ENCODE results near the gene SLC2A2.

Gene SLC2A2

GRCh38 chr3:171023566-171023965, 3.0 kb downstream of the SLC2A2 start:
- Histone ChIP-seq H3K4me3 (ENCODE audit: low read length) (no peak overlapping the region), H3K36me3 (ENCODE audit: control insufficient read depth, insufficient read depth, low read length) (no peaks in the 10 kb centered on the region), H3K9me3 (ENCODE audit: control insufficient read depth, low read length) (no peaks in the 10 kb centered on the region), H3K9ac (ENCODE audit: low read length) (no peak overlapping the region), H3K4me1 (ENCODE audit: control insufficient read depth, insufficient read depth, low read length) (peaks cover 6% of the 10 kb centered on the region), H3K27me3 (ENCODE audit: control insufficient read depth, insufficient read depth, low read length) (no peaks in the 10 kb centered on the region)

GRCh38 chr3:171021377-171021776, 5.1 kb downstream of the SLC2A2 start:
- Histone ChIP-seq H3K9ac (ENCODE audit: low read length) (no peak overlapping the region), H3K27me3 (ENCODE audit: control insufficient read depth, insufficient read depth, low read length) (no peaks in the 10 kb centered on the region), H3K4me1 (ENCODE audit: control insufficient read depth, insufficient read depth, low read length) (peaks cover 6% of the 10 kb centered on the region), H3K9me3 (ENCODE audit: control insufficient read depth, low read length) (no peaks in the 10 kb centered on the region), H3K36me3 (ENCODE audit: control insufficient read depth, insufficient read depth, low read length) (no peaks in the 10 kb centered on the region), H3K4me3 (ENCODE audit: low read length) (no peak overlapping the region)

- Histone ChIP-seq H3K9ac (ENCODE audit: low read length) (no peak overlapping the region), H3K36me3 (ENCODE audit: control insufficient read depth, insufficient read depth, low read length) (no peaks in the 10 kb centered on the region), H3K9me3 (ENCODE audit: control insufficient read depth, low read length) (no peaks in the 10 kb centered on the region), H3K27me3 (ENCODE audit: control insufficient read depth, insufficient read depth, low read length) (no peaks in the 10 kb centered on the region), H3K4me3 (ENCODE audit: low read length) (no peak overlapping the region), H3K4me1 (ENCODE audit: control insufficient read depth, insufficient read depth, low read length) (no peaks in the 10 kb centered on the region)
Observed at GRCh38 chr3:171018156-171018935, 8.2 kb downstream of the SLC2A2 start.

- no peak overlapping the region for H3K9ac ChIP-seq (ENCODE audit: low read length)
- no peaks in the 10 kb centered on the region for H3K4me1 ChIP-seq (ENCODE audit: control insufficient read depth, insufficient read depth, low read length)
- no peaks in the 10 kb centered on the region for H3K9me3 ChIP-seq (ENCODE audit: control insufficient read depth, low read length)
- H3K36me3 ChIP-seq (ENCODE audit: control insufficient read depth, insufficient read depth, low read length) = no peaks in the 10 kb centered on the region
- H3K27me3 ChIP-seq (ENCODE audit: control insufficient read depth, insufficient read depth, low read length) = no peaks in the 10 kb centered on the region
- H3K4me3 ChIP-seq (ENCODE audit: low read length) = no peak overlapping the region
Observed at GRCh38 chr3:171013822-171014748, 12.4 kb downstream of the SLC2A2 start.

GRCh38 chr3:171011873-171012336, 14.6 kb downstream of the SLC2A2 start:
- no peaks in the 10 kb centered on the region for H3K4me1 ChIP-seq (ENCODE audit: control insufficient read depth, insufficient read depth, low read length)
- no peak overlapping the region for H3K9ac ChIP-seq (ENCODE audit: low read length)
- no peaks in the 10 kb centered on the region for H3K9me3 ChIP-seq (ENCODE audit: control insufficient read depth, low read length)
- H3K4me3 ChIP-seq (ENCODE audit: low read length) = no peak overlapping the region
- no peaks in the 10 kb centered on the region for H3K27me3 ChIP-seq (ENCODE audit: control insufficient read depth, insufficient read depth, low read length)
- H3K36me3 ChIP-seq (ENCODE audit: control insufficient read depth, insufficient read depth, low read length) = no peaks in the 10 kb centered on the region

- H3K4me3 ChIP-seq (ENCODE audit: low read length) = no peak overlapping the region
- no peak overlapping the region for H3K9ac ChIP-seq (ENCODE audit: low read length)
- H3K36me3 ChIP-seq (ENCODE audit: control insufficient read depth, insufficient read depth, low read length) = no peaks in the 10 kb centered on the region
- H3K4me1 ChIP-seq (ENCODE audit: control insufficient read depth, insufficient read depth, low read length) = no peaks in the 10 kb centered on the region
- no peaks in the 10 kb centered on the region for H3K9me3 ChIP-seq (ENCODE audit: control insufficient read depth, low read length)
- H3K27me3 ChIP-seq (ENCODE audit: control insufficient read depth, insufficient read depth, low read length) = no peaks in the 10 kb centered on the region
Observed at GRCh38 chr3:171011109-171011872, 15.2 kb downstream of the SLC2A2 start.

DNA sequence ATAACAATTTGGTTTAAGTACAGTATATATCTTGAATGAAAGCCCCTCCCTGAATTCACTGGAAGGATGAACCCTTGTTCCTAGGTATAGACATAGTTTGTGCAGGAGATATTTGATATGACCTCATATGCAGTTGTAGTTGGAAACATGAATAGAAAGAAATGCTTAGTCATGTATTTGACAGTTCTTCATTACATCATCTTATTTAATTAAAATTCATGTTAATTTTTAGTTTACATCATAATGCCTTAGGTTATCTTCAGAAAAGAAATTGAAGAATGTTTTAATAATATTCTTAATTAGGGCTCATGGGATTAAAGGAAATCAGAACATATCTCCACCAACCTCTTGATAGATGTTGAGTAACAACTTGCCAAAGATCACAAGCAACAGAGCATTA, 19.2 kb downstream of the SLC2A2 start:
- no peaks in the 10 kb centered on the region for H3K36me3 ChIP-seq (ENCODE audit: control insufficient read depth, insufficient read depth, low read length)

DNA sequence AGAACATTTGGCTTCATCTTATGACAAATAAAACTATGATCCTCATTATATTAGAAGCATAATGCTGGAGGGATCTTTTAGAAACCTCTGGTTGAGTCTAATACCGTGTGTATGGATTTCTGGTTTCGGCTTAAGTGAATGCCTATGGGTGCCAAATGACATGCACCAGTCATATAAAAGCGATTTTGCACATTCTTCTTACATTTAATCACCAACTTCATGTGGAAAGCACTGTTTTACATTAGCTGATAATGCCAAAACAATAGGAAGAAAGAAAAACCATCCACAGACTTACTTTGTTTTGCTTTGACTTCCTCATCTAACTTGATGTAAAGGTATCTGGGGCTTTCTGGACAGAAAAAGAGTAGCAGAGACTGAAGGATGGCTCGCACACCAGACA, 20.9 kb downstream of the SLC2A2 start:
- Histone ChIP-seq H3K4me3 (ENCODE audit: low read length) (no peak overlapping the region), H3K9ac (ENCODE audit: low read length) (no peak overlapping the region), H3K36me3 (ENCODE audit: control insufficient read depth, insufficient read depth, low read length) (no peaks in the 10 kb centered on the region), H3K9me3 (ENCODE audit: control insufficient read depth, low read length) (no peaks in the 10 kb centered on the region), H3K27me3 (ENCODE audit: control insufficient read depth, insufficient read depth, low read length) (no peaks in the 10 kb centered on the region), H3K4me1 (ENCODE audit: control insufficient read depth, insufficient read depth, low read length) (peaks cover 11% of the 10 kb centered on the region)

More for the DNA sequence above, 19.2 kb downstream of the SLC2A2 start:
- H3K27me3 ChIP-seq (ENCODE audit: control insufficient read depth, insufficient read depth, low read length) = no peaks in the 10 kb centered on the region
- no peaks in the 10 kb centered on the region for H3K9me3 ChIP-seq (ENCODE audit: control insufficient read depth, low read length)
- H3K9ac ChIP-seq (ENCODE audit: low read length) = no peak overlapping the region
- no peaks in the 10 kb centered on the region for H3K4me1 ChIP-seq (ENCODE audit: control insufficient read depth, insufficient read depth, low read length)
- no peak overlapping the region for H3K4me3 ChIP-seq (ENCODE audit: low read length)

DNA sequence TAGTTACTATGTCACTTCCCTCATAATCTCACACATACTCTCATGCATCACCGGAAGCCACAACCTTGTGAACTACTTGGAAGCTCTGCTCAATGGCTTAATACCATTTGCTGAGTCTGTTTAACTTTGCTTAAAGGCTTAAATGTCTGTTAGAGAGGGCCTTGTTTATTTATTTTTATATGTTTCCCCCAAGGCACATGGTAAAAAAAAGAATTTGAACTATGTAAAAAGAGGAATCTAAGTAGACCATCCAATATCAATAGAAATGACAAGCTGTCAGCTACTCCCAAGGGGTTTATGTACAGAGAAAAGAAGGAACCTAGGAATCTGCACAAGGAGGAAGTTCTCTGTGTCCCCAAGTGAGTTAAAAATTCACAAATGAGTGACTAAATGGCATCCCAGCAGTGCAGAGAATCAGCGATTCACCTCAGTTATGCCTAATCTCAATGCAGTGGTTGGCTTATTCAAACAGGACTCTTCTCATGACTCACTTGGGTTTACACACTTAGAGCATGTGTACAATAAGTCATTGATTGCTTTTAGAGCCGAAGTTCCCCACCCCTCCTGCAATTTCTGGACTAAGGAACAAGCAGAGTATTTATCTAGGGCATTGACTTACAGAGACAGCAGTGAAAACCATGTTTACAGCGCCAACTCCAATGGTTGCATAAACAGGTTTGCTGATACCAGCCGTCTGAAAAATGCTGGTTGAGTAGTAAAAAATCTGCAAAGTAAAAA, 24.4 kb downstream of the SLC2A2 start:
- no peaks in the 10 kb centered on the region for H3K9me3 ChIP-seq (ENCODE audit: control insufficient read depth, low read length)

GRCh38 chr3:171001250-171001893, 25.1 kb downstream of the SLC2A2 start:
- no peak overlapping the region for H3K4me3 ChIP-seq (ENCODE audit: low read length)
- H3K9ac ChIP-seq (ENCODE audit: low read length) = no peak overlapping the region
- no peaks in the 10 kb centered on the region for H3K36me3 ChIP-seq (ENCODE audit: control insufficient read depth, insufficient read depth, low read length)
- H3K4me1 ChIP-seq (ENCODE audit: control insufficient read depth, insufficient read depth, low read length) = peaks cover 32% of the 10 kb centered on the region
- no peaks in the 10 kb centered on the region for H3K27me3 ChIP-seq (ENCODE audit: control insufficient read depth, insufficient read depth, low read length)
- H3K9me3 ChIP-seq (ENCODE audit: control insufficient read depth, low read length) = no peaks in the 10 kb centered on the region

More for the DNA sequence above, 24.4 kb downstream of the SLC2A2 start:
- H3K9ac ChIP-seq (ENCODE audit: low read length) = no peak overlapping the region
- no peaks in the 10 kb centered on the region for H3K36me3 ChIP-seq (ENCODE audit: control insufficient read depth, insufficient read depth, low read length)
- peaks cover 32% of the 10 kb centered on the region for H3K4me1 ChIP-seq (ENCODE audit: control insufficient read depth, insufficient read depth, low read length)
- no peak overlapping the region for H3K4me3 ChIP-seq (ENCODE audit: low read length)
- no peaks in the 10 kb centered on the region for H3K27me3 ChIP-seq (ENCODE audit: control insufficient read depth, insufficient read depth, low read length)

GRCh38 chr3:171000281-171000680, 26.2 kb downstream of the SLC2A2 start:
- Histone ChIP-seq H3K36me3 (ENCODE audit: control insufficient read depth, insufficient read depth, low read length) (no peaks in the 10 kb centered on the region), H3K4me1 (ENCODE audit: control insufficient read depth, insufficient read depth, low read length) (peaks cover 32% of the 10 kb centered on the region)

More at GRCh38 chr3:171000281-171000680, 26.2 kb downstream of the SLC2A2 start:
- no peak overlapping the region for H3K4me3 ChIP-seq (ENCODE audit: low read length)
- H3K9ac ChIP-seq (ENCODE audit: low read length) = no peak overlapping the region
- no peaks in the 10 kb centered on the region for H3K9me3 ChIP-seq (ENCODE audit: control insufficient read depth, low read length)
- no peaks in the 10 kb centered on the region for H3K27me3 ChIP-seq (ENCODE audit: control insufficient read depth, insufficient read depth, low read length)

Measured in mucosa of stomach (tissue), 1 donor.